Dermis blood vessel endothelial cell (primary cell): ENCODE results near the gene STRIP2. TPM values are rescaled to one million over a fixed set of nuclear protein-coding genes. Genes with fewer than 3 reads are reported as not detected.
"Not testable (repeated sequence)": the region's sequence is repeated elsewhere in the genome, so short reads cannot be mapped to it uniquely, and the experiment has no call there.

Experiments used
- DNase-seq: peaks from one replicate; pipeline ENCODE4 v3.0.0; 2010
- total RNA-seq: library from RNA; depleted of rRNA; stranded (reverse); fragments of >200 nt; gene quantifications from 2 replicates; pipeline ENCODE4 v1.2.3, GENCODE V29; 2014

The STRIP2 gene
- total RNA-seq, 1 donor from 2014 or later: 2.7 TPM

DNA sequence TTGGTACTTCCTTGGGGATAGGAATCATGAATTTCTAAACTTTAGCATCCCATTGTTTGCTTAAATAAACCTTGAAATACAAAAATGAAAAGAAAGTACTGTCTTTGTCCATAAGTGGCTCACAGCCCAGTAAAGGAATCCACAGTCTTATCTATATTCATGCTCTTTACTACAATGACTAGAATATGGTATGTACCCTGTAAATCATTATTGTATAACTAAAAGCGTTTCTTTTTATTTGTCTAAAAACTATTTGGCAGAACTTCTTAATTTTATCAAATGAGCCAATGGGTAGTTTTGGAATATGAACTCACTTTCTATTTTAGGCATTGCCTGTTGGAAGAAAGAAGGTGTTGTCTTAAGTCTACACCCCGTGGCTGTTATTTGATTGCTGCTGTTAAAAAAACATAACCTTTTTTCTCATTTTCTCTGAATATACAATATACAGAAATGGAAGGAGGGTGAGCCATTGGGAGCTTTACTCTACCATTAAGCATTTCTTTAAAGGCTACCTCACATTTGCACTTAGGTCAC, 12.4 kb upstream of the STRIP2 start:
- no peak for DNase-seq

DNA sequence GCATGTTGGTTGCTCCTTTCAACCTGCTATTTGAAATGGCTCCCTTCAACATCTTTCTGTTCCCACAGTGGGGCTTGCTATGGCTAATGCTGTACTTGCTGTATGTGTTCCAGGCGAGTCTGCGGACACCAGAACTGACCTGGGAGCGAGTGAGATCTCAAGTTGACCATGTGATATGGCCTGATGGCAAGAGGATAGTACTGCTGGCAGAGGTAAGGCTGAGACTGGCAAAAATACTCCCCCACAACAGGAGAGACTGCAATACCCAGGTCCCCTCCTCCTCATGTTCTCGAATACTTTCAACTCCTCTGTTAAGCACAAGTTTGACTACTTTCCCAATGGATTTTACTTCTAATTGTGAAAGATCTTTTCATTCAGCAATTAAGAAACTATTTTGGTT, 11.5 kb upstream of the STRIP2 start:
- DNase-seq: no peak

DNA sequence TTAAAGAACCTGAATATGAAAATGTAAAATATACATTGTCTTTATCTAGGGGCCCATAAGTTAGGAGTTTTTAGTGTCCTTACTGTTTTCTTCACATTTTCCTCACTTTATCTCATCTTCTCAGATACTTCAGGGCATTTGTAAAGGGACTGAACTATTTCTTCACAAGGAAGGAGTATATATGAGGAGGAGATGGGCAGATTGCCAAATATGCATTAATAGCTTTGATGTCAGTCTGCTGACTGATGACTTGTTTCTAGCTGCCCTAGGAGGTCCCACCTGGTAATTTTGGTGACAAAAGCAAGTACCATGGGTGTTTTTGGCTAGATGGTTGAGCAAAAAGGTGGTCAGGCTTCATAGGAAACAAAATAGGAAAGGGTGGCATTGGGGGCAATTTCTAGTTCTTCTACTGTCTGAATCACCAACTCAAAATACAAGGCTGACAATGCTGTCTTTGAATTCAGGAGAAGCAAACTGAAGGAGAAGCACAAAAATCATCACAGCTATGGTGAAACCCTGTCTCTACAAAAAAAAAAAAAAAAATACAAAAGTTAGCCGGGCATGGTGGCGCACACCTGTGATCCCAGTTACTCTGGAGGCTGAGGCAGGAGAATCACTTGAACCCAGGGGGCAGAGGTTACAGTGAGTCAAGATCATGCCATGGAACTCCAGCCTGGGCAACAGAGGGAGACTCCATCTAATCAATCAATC, 10.4 kb upstream of the STRIP2 start:
- DNase-seq: peak; percentile 67

DNA sequence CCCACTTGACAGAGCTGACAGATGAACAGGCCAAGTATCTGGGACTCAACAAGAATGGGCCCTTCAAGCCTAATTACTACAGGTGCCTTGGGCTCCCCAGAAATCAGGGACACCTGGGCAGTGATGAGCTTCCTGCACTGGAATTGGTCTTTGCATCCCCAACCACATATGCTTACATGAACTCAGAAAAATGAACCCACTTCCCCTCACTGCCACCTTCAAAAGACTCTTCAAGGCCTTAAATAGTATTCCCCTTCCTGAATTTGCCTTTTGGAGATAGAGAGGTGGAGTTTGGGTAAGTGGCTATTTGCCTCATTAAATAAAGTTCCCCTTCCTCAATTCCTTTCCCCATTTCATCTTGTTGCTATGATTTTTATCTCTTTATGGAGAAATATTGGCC, 7.8 kb upstream of the STRIP2 start:
- no peak for DNase-seq

DNA sequence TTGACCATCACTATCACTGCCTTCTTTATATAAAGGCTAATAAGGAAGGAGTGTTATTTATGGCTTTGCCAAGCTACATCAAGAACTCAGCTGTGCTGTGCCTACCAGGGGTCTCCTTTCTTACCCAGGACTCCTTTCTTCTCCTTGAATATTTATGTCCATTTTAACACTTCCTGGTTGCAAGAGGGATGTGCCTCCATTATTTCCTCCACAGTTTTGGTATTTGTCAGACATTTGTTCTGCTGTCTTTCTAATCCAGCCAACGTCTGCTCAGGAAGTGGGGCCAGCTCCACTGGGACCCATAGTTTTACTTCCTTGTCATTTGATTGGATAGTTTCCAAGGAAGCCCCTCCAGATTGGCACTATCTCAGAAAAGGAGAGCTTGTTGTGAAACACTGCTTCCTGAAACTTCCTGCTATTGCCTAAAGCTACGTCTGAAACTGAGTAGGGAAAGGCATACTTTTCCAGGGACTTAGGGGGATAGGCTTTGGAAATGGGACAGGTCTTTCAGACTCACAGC, 6.6 kb upstream of the STRIP2 start:
- DNase-seq: no peak

DNA sequence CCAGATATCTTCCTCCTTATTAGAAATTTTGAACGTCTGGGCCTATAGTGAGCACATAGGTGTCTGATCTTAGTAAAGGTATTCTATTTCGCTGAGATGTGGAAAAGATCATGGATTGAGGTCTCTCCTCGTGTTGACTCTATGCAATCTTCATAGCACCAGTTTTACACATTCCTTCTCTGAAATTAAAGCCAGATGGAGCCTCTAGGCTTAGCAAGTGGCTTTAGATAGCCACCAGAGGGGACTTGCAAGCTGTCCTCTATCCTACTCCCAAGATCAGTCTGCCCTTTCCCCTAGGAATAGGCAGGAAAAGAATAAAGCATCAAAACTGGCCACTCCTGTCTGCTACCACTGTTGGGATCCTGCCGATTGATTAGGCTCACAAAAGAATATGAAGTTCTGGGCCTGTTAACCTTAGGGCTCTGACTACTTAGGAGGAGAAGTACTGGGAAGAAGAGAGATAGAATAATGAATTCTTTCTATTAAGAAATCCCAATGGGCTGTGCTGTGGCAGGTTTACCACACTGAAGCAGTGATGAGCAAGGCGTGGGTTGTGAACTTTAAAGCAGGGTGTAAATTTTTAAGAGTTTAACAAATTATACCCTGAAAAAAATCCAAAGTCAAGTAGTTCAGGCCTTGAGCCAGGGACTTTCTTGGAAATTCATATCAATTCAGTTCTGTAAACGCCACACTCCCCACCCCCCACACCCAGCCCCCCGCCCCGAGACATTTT, 2.2 kb upstream of the STRIP2 start:
- DNase-seq: no peak

DNA sequence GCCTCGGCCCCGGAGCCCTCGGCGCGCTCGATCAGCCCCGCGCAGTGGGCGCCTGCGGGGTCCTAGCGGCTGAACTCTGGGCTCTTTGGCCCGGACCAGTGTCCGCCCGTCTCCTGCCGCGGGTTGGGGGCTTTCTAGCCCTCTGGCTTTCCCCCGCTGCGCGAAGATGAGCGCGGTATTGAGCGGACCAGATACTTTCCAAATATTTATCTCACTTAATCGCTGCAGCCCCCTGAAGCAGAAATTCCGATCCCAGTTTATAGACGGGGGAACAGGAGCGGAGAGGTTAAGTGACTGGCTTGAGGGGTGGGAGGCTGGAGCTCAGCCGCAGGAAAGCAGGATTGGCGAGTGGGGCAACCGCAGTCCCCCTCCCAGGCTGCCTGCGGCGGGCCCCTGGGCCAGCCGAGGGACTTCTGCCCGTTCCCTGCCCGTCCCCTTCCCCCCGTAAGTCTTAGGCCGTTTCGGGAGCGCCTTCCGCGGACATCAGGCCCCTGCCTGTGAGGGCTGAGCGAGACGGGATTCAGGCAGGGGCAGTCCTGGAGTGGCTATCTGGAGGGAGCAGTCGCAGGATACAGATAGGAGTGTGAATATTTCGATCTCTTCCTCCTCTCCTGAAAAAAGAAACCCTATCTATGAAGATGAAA, 565 bp downstream of the STRIP2 start:
- DNase-seq: peak; percentile 48

DNA sequence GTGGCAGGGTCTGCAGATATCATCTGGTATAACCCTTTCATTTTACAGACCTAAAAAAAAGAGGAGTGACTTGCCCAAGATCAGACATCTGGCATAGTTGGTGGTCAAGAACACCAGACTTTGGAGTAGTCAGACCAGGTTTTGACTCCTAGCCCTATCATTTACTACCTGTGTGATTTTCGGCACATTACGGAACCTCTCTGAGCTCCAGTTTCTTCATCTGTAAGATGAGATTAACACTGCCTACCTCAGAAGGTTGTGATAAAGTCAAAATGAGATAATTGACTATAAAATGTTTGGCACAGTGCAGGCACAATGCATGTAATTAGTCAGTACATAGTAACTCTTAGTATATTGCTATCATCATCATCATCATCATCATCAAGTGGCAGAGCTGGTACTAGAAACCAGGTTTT, 1.2 kb downstream of the STRIP2 start:
- no peak for DNase-seq

DNA sequence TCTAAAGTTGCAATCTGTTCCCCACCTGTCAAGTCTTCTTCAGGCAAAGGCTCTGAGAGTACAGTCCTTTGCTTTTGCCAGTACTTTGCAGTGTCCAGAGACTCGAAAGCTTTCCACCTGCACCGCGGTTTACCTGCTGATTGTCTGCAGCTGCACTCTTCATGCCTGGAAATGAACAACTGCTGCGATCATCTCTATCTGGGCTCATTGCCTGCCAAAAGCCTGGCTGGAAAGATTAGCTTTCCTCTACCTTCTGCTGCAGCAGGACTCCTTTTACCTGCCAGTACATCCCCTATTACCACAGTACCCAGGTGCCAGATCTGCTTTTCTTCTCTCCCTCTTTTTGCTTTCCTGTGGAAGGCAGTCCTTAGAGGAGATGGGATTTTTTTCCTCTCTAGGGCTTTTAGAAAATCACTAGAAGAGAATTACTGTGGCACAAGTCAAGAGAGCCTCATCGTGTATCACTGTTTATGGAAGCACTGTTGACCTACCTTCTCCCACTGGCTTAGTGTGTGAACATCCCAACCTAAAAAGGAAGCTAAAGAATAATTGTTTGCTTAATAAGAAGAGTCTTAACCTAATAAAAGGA, 2.2 kb downstream of the STRIP2 start:
- DNase-seq: no peak

DNA sequence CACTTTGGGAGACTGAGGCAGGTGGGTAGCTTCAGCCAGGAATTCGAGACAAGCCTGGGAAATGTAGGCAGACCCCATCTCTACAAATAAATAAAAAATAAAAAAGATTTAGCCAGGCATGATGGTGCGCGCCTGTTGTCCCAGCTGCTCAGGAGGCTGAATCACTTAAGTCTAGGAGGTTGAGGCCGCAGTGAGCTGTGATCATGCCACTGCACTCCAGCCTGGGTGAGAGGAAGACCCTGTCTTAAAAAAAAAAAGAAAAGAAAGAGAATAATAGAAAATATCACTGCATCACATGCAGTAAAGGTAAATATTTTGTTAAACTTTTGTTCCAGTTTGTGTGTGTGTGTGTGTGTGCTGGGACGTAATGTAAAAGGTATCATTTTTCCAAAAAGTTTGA, 3.0 kb downstream of the STRIP2 start:
- DNase-seq: no peak

DNA sequence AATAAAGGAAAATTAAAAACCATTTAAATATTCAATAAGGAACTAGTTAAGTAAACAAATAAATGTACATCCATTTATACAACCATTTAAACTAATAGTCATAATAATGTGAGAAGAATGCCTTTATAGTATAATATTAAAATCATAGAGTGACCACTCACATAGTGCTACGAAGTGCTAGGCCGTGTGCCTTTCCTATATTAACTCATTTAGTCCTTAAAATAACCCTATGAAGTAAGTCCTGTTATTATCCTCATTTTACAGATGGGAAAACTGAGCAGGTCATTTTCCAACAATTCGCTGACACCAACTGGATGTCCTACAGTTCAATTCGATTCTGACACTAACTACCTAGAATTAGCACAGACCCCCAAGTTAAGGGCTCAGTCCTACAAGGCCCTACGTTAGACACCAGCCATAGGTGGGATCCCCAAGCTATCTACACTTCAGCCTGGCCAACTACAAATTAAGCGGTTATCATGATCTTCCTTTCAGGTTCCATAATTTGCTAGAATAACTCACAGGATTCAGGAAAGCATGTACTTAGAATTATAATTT, 4.1 kb downstream of the STRIP2 start:
- DNase-seq: no peak

DNA sequence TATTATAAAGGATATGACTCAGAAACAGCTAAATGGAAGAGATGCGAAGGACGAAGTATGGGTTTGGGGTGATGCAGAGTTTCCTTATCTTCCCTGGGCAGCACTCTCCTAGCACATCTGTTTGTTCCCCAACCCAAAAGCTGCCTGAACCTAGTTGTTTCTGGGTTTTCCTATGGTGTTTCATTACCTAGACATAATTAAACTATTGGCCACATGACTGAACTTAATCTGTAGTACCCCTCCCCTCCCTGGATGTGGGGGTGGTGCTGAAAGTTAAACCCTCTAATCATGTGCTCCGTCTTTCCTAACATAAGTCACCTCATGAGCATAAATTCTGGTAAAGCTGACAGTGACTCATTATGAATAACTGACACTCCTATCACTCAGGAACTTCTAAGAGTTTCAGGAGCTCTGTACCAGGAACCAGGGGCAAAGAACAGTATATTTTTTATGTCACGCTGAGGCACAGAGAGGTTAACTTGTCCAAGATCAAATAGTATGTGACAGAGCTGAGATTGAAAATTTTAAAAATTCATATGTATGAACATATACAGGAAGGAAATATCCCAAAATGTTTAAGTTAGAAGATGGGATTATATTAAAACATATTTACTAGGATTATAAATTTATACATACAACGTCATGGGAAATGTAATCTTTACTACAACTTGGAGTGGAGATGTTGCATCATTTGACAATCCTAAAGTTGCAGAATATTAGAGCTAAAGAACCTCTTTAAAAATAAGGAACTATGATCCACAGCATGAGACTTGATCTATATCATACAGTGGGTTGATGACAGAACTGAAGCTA, 4.8 kb downstream of the STRIP2 start:
- peak; percentile 72 for DNase-seq

DNA sequence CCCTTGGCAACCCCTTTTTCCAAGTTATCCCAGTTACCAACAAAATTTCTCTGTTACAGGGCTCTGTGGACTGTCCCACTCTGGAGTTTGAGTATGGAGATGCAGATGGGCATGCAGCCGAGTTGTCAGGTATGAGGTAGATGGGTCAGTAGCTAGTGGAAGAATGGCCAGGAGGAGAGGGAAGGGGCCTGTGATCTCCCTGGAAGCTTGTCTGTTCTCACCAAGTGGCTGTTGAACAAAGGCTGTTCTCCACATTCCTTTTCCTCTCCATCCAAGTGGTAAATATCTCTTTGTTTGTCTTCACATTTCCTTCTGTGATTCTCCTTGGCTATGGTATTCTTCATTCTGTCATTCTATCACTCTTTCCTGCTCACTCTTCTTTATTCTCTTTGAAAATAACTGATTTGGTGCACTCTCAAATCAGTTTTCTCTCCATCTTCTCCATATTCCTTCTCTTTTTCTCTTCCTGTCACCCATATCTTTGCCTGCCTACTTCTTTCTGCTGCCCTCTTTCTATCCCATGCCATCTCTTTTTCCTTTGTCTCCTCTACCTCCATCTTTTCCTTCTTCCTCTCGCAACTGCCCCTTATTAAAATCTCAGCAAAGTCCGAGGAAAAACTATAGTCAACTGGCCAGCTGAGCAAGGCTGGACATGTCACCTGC, 5.9 kb downstream of the STRIP2 start:
- DNase-seq: no peak

DNA sequence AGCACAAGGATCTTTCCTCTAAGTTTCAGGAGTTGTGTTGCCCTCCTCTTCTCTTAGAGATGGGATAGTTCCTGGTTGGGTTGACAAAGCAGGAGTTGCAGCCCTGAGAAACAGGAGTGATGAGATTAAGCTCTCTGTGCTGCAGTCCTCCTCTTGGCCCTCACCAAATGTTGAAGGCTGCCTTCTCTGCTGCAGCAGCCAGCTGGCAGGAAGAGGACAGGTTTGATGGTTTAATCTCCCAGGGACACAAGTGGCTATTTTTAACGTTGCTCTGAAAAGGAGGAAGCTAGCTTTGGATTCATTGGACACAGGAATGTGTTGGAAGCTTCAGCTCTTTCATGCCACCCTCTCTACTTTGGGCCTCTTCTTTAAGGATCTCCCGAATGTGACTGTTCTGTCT, 9.4 kb downstream of the STRIP2 start:
- DNase-seq: peak; percentile 20

DNA sequence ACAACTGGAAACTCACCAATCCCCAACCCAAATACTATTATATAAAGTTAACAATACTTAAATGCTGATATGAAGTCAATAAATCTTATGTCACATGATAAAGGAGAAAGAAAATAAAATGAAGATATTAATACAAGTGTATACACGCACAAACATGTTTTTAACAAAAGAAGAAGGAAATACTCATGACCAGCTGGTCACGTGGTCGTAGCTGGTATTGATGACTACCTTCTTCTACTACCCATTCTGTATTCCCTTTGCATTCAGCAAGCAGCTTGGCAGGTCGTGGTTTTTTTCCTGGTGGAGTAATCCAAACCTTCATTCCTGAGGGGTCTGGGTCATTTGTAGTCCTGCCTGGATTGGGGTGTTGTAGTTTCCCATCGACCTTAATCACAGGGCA, 10.5 kb downstream of the STRIP2 start:
- not testable (repeated sequence) for DNase-seq

DNA sequence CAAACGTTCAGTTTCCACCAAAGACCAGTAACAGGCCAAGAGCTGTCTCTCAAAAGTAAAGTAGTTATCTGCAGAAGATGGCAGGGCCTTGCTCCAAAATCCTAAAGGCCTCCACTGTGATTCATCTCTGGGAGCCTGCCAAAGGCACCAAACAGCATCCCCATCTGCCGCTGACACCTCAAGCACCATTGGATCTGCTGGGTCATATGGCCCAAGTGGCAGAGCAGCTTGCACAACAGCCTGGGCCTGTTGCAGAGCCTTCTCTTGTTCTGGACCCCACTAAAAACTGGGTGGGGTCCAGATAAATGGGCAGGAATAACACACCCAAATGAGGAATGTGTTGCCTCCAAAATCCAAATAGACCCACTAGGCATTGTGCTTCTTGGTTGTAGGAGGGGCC, 12.7 kb downstream of the STRIP2 start:
- not testable (repeated sequence) for DNase-seq

DNA sequence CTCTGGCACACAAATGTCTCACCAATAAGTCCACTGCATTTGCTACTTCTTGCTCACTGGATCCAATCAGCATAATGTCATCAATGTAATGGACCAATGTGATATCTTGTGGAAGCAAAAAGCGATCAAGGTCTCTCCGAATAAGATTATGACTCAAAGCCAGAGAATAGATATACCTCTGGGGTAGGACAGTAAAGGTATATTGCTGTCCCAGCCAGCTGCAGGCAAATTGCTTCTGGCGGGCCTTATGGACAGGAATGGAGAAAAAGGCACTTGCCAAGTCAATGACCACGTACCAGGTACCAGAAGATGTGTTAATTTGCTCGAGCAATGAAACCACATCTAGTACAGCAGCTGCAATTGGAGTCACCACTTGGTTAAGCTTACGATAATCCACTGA, 13.2 kb downstream of the STRIP2 start:
- not testable (repeated sequence) for DNase-seq

DNA sequence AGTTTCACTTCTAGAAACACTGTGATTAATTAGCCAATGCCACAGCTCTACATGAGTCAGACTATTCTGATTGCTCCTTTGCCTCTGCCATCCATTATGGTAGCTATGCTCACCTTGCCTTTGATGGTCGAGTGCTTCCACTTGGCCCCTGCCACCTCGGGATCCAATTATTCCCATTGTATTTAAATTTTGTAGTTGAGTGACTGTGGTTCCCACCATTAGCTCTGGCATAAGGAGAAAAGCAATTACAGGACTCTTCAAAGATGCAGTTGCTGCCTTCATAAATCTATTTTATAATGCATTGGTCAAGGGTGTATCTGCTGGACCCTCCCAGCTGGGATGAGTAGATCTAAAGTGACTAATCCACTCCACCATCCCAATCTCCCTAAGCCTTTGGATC, 14.4 kb downstream of the STRIP2 start:
- DNase-seq: not testable (repeated sequence)

DNA sequence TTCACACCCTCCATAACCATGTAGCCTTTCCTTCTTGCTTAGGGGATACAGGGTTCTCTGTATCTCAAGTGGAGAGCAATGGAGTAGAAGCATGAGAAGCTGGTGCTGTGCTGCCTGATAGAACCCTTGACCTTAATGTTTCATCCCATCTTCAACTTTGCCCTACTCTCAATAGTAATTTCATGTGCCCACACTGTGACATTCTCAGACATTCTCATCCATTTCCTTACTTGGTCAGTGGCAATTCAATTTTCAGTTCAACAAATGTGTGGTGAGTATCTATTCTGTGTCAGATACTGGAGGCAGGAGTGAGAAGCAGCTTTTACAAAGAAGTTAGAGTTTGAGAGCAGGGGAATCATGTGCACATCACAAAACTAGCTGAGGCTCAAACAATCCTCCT, 16.1 kb downstream of the STRIP2 start:
- DNase-seq: no peak

DNA sequence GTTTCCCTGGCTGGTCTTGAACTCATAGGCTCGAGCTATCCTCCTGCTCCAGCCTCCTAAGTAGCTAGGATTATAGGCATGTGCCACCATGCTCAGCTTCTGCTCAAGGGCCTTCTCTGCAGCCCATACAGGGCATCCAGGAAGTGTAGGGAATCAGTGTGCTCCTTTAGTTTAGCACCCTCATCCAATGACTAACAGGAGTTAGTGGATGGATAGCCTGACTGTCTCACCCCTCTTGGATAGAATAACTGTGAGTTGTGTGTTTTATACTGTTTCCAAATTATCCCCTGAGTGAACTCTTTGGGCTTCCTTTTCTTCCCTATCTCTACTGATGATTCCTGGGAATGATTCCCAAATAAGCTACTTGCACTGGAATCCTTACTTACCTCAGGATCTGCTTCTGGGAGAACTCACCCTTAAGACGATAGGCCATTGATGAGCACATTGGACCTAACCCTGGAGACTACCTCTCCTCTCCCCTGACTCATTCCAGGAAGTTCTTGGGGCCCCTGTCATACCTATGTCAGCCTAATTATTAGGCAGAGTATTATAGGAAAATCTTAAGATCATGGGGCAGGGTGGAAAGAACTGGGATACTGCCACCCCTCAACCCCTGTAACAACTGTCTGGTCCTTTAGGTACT, 18.5 kb downstream of the STRIP2 start:
- DNase-seq: no peak
